HL-60/S4 treated with phorbol 12-myristate 13-acetate at 8.2 ng/mL for 4 days and 3 days (cell line): Measurements from ENCODE around the gene MEAF6.
"Not testable (repeated sequence)": the region's sequence is repeated elsewhere in the genome, so short reads cannot be mapped to it uniquely, and the experiment has no call there.

Experiments used
- in situ Hi-C: fragments of 300-500 bp; cut with MboI; formaldehyde crosslinking; loops from 2 replicates; pipeline ENCODE4 v1.15.0; 2022; ENCODE audit warnings: low sequenced_read_pairs

The MEAF6 gene

GRCh38 chr1:37514350-37515184 is at the start of gene MEAF6:
MEAF6 (minus strand) TSS chr1:37514766; CDS start chr1:37514746, 20 bp downstream.
- in situ Hi-C loops = no loop called here

GRCh38 chr1:37562984-37563383 is 48.4 kb upstream of the MEAF6 start:
- in situ Hi-C loops = no loop called here

GRCh38 chr1:37561133-37562132 is 46.9 kb upstream of the MEAF6 start:
- in situ Hi-C loops = no loop called here

GRCh38 chr1:37560401-37561132 is 46.0 kb upstream of the MEAF6 start:
- in situ Hi-C loops = no loop called here

- in situ Hi-C loops = not testable (repeated sequence)
These were observed 45.4 kb upstream of the MEAF6 start for GRCh38 chr1:37559957-37560379.

- in situ Hi-C loops = no loop called here
These were observed 44.5 kb upstream of the MEAF6 start for GRCh38 chr1:37559080-37559479.

GRCh38 chr1:37558411-37558810 is 43.8 kb upstream of the MEAF6 start:
- in situ Hi-C loops = no loop called here

- in situ Hi-C loops = no loop called here
These were observed 42.8 kb upstream of the MEAF6 start for GRCh38 chr1:37557402-37557801.

- in situ Hi-C loops = no loop called here
These were observed 42.2 kb upstream of the MEAF6 start, which contains the start of gene DNALI1 for GRCh38 chr1:37556712-37557196. DNALI1 (plus strand) TSS chr1:37556940; CDS start chr1:37556995, 55 bp downstream.

GRCh38 chr1:37553927-37554808 is 39.6 kb upstream of the MEAF6 start, which contains the start of gene SNIP1:
SNIP1 (minus strand) TSS chr1:37554293; CDS start chr1:37554229, 64 bp downstream.
- in situ Hi-C loops = no loop called here

- in situ Hi-C loops = no loop called here
These were observed 39.0 kb upstream of the MEAF6 start for GRCh38 chr1:37553598-37553926.

GRCh38 chr1:37549341-37549740 is 34.8 kb upstream of the MEAF6 start:
- in situ Hi-C loops = no loop called here

GRCh38 chr1:37545019-37545418 is 30.5 kb upstream of the MEAF6 start:
- in situ Hi-C loops = no loop called here

GRCh38 chr1:37544530-37544929 is 30.0 kb upstream of the MEAF6 start:
- in situ Hi-C loops = no loop called here

- in situ Hi-C loops = no loop called here
These were observed 25.6 kb upstream of the MEAF6 start for GRCh38 chr1:37540036-37540785.

- in situ Hi-C loops = not testable (repeated sequence)
These were observed 24.6 kb upstream of the MEAF6 start for GRCh38 chr1:37539154-37539553.

GRCh38 chr1:37537378-37537777 is 22.8 kb upstream of the MEAF6 start:
- in situ Hi-C loops = no loop called here

- in situ Hi-C loops = no loop called here
These were observed 18.9 kb upstream of the MEAF6 start for GRCh38 chr1:37533317-37534093.
